Mammary epithelial cell (primary cell): ENCODE measurements around the gene PLB1.

Experiments
- CTCF ChIP-seq, 2 donors: IDR thresholded peaks in 1 of 2; conservative IDR thresholded peaks in 1 of 2; 2 replicates each; pipeline ENCODE4 v1.5.1; 2011 to 2012; ENCODE audit warnings: inconsistent platforms in 2 of 2, low read length in 2 of 2, mild to moderate bottlenecking in 2 of 2, control low read depth in 1 of 2, low read depth in 1 of 2; ENCODE audit not compliant: insufficient read depth in 1 of 2; ENCODE audit errors: extremely low read depth in 1 of 2
- EZH2 ChIP-seq: IDR thresholded peaks from 2 replicates; pipeline ENCODE4 v1.6.1; 2012; ENCODE audit warnings: low read length, inconsistent platforms, borderline replicate concordance

DNA sequence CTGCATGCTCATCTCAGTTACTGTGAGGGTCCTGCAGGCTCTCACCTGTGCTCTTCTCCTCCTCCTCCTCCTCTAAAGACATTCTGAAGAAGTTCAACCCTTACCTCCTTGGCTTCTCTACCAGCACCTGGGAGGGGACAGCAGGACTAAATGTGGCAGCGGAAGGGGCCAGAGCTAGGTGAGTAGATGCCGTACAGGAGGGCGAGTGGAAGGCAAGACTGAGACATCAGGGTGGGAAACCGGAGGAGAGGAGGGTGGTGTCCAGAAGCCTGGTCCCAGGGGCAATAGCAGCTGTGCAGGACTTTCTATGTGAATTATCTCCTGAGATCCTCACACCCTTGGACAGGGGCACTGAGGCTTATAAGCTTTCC is 124.9 kb downstream of the PLB1 start:
- TF ChIP-seq CTCF (conservative IDR thresholded peaks at IDR 0.05 in 1 of 2, IDR thresholded peaks at IDR 0.05 in 1 of 2; ENCODE audit: extremely low read depth in 1 of 2, insufficient read depth in 1 of 2, low read depth in 1 of 2, low read length in 2 of 2), result no peak
- TF ChIP-seq EZH2, result no peak
